Keratinocyte (primary cell): ENCODE data around the gene DLG2.

Source experiments
- CTCF ChIP-seq, 3 experiments: IDR thresholded peaks in 1 of 3; conservative IDR thresholded peaks in 1 of 3; optimal IDR thresholded peaks in 1 of 3; 2 replicates in 2 of 3; 3 replicates in 1 of 3; pipeline versions ENCODE3 to v1.5.1; 2011; ENCODE audit warnings: low read length in 3 of 3, mild to moderate bottlenecking in 3 of 3, moderate library complexity in 2 of 3, control low read depth in 1 of 3, inconsistent platforms in 1 of 3; ENCODE audit not compliant: insufficient read depth in 2 of 3; ENCODE audit errors: extremely low read depth in 1 of 3
- EZH2 ChIP-seq: IDR thresholded peaks from one replicate; pipeline ENCODE4 v1.6.1; 2012; ENCODE audit warnings: inconsistent platforms, mild to moderate bottlenecking, low read length, moderate library complexity

GRCh38 chr11:85595285-85595884 is 31.8 kb downstream of the DLG2 start:
- TF ChIP-seq CTCF (optimal IDR thresholded peaks at IDR 0.05 in 1 of 3, IDR thresholded peaks at IDR 0.05 in 1 of 3, conservative IDR thresholded peaks at IDR 0.05 in 1 of 3; ENCODE audit: extremely low read depth in 1 of 3, insufficient read depth in 2 of 3, low read length in 3 of 3) (peak in 2 of 3 experiments; percentile 30 to 33), EZH2 (no peak)
